HTERT RPE-1 (cell line): ENCODE data around the gene ALDH1A3.

Experiments used
- in situ Hi-C: fragments of 300-500 bp; cut with MboI; formaldehyde crosslinking; loops from 4 replicates; pipeline ENCODE4 v1.14.3; 2020; ENCODE audit warnings: low sequenced_read_pairs

The ALDH1A3 gene

DNA sequence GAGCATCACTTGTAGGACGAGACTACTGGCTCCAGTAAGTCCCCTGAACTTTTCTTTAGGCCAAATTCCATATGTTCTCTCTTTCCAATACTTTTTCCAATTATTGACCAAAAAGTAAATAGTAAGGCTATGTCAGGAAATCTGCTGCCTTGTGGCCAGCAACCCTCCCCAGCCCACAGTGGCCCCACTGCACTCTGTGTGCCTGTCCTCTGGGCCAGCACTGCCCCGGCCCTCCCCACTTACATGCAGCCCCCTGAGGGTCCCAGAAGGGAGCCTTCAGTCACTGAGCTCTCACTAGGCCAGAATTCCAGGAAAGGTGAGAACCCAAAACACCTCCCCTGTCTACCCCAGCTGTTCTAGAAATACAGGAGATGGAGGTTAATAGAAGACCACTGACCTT, 21.3 kb upstream of the ALDH1A3 start:
- in situ Hi-C loops = no loop called here

DNA sequence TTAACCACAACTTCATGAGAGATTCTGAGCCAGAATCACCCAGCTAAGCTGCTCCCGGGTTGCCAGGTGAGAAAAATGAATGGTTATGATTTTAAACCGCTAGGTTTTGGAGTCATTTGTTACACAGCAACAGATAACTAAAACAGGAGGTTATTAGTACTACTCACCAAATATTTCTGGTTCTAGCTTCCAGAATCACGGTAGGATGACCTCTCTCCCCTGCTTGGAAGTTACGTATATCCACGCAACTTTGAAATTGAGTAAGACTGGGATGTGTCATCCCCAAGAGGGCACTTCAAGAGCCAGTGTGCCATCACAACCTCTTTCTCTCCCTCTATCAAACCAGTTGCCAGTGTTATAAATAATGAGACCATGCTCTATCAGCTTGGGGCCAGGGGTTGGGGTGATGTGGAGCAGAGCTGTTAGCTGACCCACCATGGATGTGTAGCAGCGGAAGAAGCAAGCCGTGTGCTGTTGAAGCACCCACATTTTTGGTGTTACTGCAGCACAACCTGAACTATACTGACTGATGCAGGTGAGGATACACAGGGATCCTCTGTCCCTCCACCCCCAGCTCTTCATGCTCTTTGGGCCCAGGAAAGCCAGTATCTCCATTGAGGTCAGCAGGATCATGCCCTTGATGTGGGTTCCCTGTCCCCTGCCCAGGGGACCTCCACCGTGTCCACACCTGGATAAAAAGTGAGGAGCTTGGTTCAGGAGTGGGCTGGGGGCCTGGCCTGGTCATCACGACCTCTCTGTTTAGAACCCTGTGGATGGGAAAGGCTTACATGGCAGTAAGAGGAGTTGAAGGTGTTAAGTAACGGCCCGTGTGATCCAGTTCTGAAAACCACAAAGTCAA, 19.4 kb upstream of the ALDH1A3 start:
- in situ Hi-C loops = no loop called here

DNA sequence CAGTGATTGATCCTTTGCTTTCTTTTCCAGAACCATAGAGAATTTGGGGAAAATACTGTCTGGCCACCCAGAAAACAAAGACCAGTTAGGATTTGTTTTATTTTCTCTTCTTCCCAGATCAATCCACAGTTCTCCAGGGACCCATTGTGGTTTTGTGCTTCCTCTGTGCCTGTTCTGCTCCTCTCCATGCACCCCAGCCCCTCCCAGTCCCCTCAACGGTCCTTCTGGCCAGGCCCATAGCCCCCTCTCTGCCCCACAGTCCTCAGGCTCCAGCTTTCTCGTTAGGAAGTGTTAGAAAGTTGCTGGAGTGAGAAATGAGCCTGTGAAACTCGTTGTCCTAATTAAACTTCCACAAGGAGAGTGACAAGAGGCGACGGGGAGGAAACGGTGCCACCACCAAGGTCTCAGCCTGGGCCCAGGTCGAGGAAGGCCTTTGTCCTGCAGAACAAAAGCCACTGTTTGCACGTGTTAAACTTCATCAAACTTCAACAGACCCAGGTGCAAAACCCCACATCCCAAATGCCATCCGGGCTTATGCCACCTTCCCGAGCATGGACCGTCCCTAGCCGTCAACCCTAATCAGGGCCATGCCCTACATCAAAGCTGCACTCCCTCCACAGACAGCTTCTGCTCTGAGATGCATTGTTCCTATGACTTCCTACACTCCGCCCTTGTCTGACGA, 18.7 kb upstream of the ALDH1A3 start:
- in situ Hi-C loops = no loop called here

DNA sequence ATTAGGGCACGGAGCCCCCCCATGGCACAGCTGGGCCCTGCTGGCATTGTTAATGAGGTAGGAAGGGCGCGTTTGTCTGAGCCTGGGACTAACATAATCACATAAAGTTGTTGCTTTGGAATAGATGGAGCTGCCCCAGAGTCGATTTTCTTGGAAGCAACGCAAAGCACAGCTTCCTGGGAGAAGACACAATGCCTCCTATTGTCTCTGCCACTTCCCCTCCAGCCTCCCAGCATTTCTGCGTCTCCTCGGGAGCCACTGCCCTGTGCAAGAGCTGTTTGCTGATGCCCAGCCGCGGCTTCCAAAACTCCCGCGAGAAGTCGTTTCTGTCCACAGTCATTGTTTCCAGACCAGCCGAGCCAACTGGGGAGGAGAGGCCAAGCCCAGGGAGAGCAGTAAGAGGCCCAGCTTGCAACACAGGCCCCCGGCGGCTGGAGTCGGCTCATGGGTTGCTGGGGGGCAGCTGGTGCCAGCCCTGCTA, 18.1 kb upstream of the ALDH1A3 start:
- in situ Hi-C loops = no loop called here

DNA sequence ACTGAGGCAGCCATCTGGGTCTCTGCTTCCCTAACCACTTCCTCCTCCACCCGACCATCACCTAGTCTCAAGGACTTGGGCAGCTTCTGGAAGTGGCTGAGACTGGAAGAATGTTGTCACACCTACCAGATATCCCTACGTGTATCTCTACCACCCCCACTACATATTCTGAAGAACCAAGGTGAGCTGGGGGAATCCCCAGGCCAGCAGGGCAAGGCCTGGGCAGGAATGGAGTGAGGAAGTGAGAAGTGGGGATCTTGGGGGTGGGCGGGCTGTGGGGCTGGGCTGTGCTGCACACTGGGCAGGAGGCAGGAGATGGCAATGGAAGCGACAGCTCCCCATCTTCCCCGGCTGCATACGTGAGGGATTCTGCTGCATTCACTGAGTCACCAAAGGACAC, 17.5 kb upstream of the ALDH1A3 start:
- in situ Hi-C loops = no loop called here

DNA sequence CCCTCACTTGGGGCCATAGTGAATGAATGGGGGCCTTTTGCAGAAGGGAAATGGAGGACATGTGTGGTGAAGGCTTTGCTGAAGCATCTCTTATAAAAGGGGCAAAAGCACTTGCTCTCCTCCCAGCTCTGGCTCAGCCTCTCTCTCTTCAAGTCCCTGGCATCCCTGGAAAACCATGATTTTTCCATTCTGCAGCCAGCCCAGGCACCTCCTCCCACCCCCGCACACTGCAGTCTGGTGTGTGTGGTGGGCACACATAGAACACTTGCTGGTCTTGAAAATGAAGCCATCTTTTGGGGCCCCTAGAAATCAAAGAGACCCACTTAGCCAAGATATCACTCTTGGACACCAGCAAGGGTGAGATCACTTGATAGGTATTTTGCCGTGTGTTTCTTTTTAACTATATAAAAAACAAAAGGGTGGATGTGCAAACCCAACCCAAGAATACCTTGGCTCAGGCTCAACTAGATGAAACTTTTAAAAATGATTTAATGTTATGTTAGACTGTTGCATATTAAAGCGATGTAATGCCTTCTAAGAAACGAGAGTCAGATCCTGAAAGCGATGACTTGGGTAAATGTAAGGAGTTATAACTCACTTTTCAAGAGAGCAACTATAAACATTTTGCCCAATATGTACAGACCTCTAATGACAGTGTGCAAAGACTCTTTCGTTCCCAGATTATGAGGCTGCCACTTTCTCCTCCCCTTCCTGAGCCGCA, 16.4 kb upstream of the ALDH1A3 start:
- in situ Hi-C loops = no loop called here

DNA sequence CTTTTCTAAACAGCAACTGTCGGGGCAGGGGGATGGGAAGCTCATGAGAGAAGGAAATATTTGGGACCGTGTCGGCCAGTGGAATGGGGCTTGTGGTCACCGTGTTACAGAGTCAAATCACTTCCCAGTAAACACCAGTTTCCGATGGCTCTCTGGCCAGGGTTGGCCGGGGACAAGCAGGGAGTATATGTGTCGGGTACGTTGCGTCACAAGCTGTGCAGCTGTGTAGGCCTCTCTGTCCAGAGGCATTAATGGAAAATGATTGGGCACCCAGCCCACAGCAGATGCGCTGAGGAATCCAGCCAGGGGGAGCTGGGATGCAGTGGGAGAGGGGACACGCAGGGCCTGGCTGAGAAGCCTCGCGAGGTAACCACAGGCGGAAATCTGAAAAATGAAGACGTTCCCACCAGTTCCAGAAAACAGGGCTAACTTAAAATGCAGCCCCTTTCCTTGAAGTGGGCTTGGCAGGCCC, 15.8 kb upstream of the ALDH1A3 start:
- in situ Hi-C loops = no loop called here

DNA sequence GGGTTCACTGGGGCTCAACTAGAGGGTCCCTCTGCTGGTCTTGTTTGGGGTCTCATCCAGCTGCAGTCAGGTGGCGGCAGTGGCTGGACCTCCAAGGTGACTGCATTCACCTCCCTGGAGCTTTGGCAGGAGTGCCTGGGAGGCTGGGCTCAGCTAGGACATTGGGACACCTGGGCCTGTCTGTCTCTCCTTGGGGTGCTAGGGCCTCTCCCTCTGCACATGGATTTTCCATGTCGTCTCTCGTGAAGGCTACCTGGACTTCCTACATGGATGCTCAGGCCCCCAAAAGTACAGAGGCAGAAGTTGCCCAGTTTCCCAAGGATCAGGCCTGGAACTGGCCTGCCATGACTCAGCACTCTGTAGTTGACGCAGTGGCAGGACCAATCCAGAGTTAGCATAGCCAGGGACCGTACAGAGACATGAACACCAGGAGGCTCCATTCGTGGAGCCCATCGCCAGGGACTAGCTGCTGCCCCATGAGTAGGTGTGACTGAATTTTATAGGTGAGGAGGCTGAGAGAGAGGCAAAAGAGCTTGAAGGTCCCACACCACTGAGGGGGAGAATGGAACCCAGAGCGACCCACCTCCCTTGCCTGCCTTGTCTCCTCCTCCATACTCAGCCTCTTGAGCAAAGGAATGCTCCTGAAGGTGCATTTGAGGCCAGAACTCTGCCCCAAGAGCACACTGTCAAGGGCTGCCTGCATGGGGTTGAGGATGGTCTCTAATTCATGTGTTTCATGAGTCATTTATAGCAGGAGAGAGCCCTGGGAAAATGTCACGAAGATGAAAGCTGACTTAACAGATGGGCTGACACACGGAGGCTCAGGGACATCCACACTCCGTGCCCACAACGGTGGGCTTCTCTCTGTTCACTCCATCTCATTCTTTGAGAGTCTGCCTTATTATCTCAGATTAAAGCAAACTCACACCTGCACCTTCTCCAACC, 13.0 kb upstream of the ALDH1A3 start:
- in situ Hi-C loops = no loop called here

DNA sequence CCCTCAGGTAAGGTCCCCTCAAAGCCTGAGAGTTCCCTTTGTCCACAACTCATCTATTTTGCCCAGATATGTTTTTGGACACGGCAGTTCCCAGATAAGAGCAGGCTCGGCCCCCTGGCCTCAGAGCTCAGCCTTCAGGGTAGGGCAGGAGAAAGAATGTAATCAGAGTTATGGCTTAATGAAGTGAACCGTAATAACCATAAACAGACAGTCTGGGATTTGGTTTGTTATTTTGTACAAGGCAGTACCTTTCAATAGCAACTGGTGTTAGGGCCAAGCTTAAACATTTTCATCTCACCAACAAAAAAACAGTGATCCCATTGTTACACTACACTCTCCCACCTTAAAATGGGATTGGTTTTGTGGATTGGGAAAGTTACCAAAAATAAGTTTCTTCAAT, 12.2 kb upstream of the ALDH1A3 start:
- in situ Hi-C loops = no loop called here

DNA sequence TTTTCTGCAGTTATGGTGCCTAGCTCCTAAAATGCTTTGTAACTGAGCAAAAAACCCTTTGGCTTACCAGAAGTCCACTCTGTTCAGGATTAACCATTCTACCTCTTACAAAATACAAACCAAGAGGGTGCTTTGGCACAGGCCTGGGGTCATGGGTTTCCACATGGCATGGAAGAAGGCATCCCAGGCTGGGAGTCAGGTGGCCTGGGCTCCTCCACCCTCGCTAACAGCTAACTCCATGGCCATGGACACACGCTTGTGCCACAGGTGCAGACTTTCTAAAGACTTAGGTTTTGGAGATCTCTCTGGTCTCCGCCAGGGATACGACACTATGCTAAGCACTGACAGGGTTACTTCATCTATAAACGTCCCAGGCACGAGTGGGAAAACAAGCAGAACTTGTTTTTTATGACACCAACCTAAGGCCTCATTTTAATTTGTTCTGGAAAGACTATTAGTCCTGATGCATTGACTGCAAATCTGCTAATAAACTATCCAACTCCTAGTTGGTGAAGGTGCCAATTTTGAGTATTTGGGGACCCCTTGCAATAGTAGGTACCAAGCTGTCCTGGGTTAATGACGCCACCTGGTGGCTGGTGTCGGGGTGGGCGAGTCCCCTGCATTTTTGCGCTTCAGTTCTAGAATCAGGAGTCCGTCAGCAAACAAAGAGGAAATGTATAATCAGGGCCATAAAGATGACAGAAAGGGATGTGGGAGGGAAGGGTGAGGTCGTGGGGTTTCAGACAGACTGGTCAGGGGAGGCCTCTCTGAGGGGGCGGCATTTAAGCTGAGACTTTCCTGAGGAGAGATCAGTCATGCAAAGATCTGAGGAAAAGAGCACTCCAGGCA, 10.3 kb upstream of the ALDH1A3 start:
- in situ Hi-C loops = no loop called here

DNA sequence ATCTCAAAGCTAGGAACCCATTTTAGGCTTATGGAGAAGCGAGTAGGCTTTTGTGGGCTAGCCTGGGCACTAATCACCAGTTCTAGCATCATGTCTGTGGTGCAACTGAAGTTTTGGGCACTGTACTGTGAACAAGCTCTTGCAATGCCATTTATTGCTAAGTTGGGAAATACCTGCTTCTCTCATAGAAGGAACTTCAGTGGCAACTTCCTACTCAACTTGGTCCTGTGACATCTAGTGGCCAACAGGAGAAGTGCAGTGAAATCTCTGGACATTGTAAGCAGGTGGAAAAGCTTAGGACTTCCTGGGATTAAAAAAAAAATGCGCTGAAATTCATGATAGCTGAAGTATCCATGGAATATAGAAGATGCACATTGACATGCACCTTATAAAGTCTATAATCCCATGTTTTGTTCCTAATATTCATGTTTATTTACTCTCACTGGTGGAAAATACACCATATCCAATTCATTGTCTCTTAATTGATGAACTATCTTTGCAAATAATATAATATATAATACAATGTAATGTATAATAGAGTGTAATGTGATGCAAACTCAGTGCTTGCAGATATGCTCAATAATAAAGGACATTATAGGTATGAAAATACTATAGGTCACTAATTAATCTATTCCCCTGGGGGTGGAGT, 6.5 kb upstream of the ALDH1A3 start:
- in situ Hi-C loops = no loop called here

DNA sequence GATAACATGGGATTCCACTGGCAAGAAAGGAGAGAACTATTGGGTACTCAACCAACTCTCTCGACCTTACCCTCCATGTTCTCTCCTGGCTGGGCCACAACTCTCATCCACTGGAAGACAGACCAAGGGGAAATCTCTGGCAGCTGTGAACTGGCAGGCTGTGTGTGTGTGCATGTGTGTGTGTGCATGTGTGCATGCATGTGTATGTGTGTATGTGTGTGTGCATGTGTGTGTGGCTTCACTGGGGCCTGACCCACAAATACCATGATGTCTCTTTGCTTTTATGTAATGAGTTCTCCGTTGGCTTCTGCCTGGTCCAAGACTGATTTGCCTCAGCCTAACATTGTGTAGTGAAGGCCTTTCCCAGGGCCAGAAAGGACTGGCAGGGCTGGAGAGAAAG, 4.1 kb upstream of the ALDH1A3 start:
- in situ Hi-C loops = loop anchor here (25.0 kb wide), 1 partner anchor 238 kb away; no protein-coding TSS in a partner anchor

DNA sequence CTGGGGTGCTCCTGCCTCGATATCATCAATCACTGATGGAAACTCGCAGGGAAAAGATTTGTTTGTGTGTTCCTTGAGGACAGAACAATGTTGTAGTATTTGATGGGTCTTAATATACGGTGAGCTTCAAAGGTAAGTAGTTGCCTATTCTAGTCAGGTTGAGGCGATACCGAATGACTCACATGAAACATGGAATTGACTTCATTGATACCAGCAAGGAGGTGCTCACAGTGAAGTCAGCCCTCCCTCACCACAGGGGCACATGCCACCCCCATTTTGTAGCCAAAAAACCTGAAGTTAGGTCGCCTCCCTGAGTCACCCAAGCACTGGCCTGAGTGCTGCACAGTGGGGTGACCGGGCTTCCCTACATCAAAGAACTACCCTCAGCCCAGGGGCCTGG, 3.7 kb upstream of the ALDH1A3 start:
- in situ Hi-C loops = loop anchor here (25.0 kb wide), 1 partner anchor 239 kb away; no protein-coding TSS in a partner anchor

DNA sequence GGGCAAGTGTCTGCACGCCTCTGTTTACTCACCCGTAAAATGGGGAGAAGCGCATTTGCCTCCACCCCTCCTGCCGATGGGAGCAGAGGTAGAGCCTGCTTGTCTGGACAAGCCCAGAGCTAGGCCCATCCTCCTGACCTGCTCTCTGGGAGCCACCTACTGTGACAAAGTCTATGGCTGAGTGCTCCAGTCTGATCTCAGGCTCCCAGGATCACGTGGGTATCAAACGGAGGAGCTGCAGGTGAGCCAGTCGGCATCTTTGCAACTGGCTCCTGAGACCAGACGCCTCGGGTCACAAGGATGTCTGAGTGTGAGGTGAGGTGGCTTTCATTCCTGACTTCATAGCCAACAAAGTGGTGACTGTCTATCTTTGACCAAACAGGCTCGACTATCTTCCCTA, 2.1 kb upstream of the ALDH1A3 start:
- in situ Hi-C loops = loop anchor here (25.0 kb wide), 1 partner anchor 240 kb away; no protein-coding TSS in a partner anchor

DNA sequence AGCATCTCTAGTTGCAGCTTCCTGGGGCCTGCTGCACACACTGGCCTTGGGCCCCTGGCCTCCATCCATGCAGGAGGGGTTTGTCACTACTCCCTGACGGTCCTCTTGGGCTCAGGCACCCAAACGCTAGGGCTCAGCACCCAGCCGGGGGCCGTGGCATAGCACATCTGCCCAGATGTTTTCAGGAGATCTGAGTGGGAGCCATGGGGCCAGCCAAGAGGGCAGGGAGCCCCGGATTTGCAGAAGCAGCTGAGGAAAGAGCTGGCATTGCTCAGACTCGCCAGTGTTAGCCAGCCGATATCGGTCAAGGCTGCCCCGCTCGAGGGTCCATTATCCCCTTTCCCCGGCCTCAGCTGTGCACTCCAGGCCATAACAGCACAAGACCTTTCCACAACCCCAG, 1.5 kb upstream of the ALDH1A3 start:
- in situ Hi-C loops = loop anchor here (25.0 kb wide), 1 partner anchor 241 kb away; no protein-coding TSS in a partner anchor

DNA sequence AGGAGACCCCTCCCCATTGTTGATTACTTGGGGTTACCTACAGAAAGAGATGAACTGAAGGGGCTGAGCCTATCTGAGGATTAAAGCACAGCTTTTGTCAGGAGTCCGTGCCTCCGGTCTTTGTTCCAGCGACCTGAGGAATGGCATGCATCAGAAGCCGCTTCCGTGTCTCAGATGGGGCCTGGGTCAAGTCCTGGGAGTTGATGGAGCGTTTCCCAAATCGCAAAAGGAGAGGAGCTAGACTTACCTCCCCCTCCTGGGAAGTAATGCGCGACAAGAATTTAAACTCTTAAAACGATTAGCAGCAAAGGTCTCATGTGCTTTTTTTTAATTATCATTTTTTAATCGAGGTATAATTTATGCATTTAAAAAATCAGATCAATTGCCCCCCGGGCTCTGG, 983 bp upstream of the ALDH1A3 start:
- in situ Hi-C loops = loop anchor here (25.0 kb wide), 1 partner anchor 241 kb away; no protein-coding TSS in a partner anchor

DNA sequence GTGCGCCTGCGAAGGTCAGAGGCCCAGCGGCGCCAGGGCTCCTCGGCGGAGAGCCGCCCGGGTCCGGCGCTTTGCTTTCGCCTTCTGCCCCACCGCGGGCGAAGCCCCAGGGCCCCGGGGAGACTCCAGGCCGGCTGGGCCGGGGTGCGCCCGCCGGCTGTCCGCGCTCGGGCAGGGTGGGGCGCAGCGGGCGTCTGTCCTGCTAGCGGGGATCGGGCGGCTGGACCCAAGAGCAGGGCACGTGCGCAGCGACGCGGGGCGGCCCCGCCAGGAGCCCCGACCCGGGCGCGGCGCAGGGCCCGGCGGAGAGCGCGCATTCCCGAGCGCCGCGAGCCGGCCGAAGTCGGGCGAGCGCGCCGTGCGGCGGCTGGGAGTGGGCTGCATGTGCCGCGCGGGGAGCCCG, 569 bp upstream of the ALDH1A3 start:
- in situ Hi-C loops = loop anchor here (25.0 kb wide), 1 partner anchor 242 kb away; no protein-coding TSS in a partner anchor

DNA sequence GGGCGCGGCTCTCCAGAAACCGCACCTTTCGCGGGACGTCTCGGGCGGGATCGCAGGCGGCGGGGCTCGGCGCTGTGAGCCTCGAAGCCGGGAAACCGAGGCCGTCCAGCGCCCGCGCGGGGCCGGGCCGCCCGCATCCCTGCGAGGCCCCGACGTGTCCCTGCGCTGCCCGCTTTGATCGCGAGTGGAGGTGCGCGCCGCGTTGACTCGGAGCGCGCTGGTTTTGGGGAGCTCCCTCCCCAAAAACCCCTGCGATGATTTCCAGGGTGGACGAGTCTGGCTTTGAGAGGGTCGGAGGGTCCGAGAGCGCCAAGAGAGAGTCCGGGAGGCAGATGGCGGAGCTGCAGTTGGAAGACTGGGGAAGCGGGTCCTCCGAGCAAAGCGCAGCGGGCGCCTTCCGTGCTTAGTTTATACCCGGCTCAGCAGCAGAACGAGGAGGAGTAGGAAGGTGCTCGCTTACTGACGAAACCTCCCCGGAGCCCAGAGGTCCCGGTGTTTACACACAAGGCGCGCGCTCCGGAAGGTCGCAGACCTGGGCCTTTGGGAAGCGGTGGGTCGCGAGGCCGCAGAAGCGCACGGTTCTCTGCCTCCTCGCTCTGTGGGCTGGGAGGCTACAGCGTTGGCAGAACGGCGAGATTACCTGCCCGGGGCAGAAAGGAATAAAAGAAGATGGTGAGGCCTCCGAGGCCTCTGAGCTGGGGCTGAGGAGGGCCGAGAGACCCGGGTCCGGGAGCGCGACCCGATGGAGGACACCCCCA, 687 bp downstream of the ALDH1A3 start:
- in situ Hi-C loops = loop anchor here (25.0 kb wide), 1 partner anchor 243 kb away; no protein-coding TSS in a partner anchor
